ENCODE data around the gene QSER1.

Gene QSER1

GRCh38 chr11:32891657-32892354 is 805 bp upstream of the QSER1 start:
- intact Hi-C loops (cut with DNase I; ENCODE audit: low total_unique reads), result no loop called here
- no peak for TF ChIP-seq CTCF (IDR thresholded peaks at IDR 0.05)

GRCh38 chr11:32893093-32893342 is 407 bp downstream of the QSER1 start:
- Histone ChIP-seq H3K4me1 (peaks cover 0 to 19% (median 5%) of the 10 kb centered on the region in 4 donors), H3K27me3 (no peaks in the 10 kb centered on the region), H3K4me3 (peak overlapping the region; percentile 63 to 69), H3K9me3 (no peaks in the 10 kb centered on the region), H3K27ac (peak overlapping the region; percentile 80 to 83), H3K36me3 (no peaks in the 10 kb centered on the region)
- DNase-seq, result no peak
- TF ChIP-seq CTCF (IDR thresholded peaks at IDR 0.05), result no peak
- intact Hi-C loops (cut with DNase I; ENCODE audit: low total_unique reads), result no loop called here

More at GRCh38 chr11:32891657-32892354, 805 bp upstream of the QSER1 start:
- Histone ChIP-seq H3K36me3 (no peaks in the 10 kb centered on the region), H3K4me1 (peaks cover 0 to 19% (median 5%) of the 10 kb centered on the region in 4 donors), H3K4me3 (peak overlapping the region; percentile 63 to 69), H3K27ac (peak overlapping the region; percentile 80 to 83), H3K9me3 (no peaks in the 10 kb centered on the region), H3K27me3 (no peaks in the 10 kb centered on the region)
- no peak for DNase-seq

- TF ChIP-seq CTCF (IDR thresholded peaks at IDR 0.05), result peak in 1 of 2 experiments; percentile 34
- H3K9me3 ChIP-seq, result no peaks in the 10 kb centered on the region
- intact Hi-C loops (cut with DNase I; ENCODE audit: low total_unique reads), result no loop called here
- no peaks in the 10 kb centered on the region for H3K27me3 ChIP-seq
- peaks cover 0 to 19% (median 5%) of the 10 kb centered on the region in 4 donors for H3K4me1 ChIP-seq
- H3K36me3 ChIP-seq, result no peaks in the 10 kb centered on the region
- DNase-seq, result peak; percentile 22 to 71
- H3K27ac ChIP-seq, result peak overlapping the region; percentile 80 to 83
- H3K4me3 ChIP-seq, result peak overlapping the region; percentile 63 to 69
Measured at GRCh38 chr11:32893343-32894148, 935 bp downstream of the QSER1 start.

DNA sequence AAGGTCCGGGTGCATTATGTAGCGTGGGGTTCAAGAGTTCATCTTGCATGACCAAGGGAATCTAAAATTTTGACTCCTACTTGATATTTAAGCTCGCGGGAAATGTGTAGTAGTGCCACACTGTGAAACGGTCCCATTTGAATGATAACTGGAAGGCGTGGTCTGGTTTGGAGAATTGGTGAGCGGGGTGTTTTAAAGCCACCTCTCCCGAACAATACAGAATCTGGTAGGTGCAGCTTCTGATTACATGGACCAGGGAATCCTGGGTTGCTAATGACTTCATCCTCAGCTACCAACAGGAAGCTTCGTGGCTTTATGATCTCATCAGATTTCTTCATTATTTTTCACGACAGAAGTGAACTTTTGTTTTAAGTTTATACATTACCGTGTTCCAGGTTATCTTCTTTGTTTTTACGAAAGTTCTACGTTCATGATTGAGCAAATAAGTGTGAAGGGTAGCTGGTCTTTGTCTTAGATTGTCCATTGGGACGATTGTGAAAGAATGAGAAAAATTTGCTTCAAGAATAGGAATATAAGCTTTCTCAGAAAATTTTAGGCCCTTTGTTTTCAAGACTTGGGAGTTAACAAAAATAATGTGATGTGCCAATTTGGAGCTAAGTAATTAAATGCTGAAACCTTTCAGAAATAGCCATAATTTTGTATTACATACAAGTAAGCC is 1.7 kb downstream of the QSER1 start:
- no peaks in the 10 kb centered on the region for H3K36me3 ChIP-seq
- peaks cover 0 to 19% (median 5%) of the 10 kb centered on the region in 4 donors for H3K4me1 ChIP-seq
- intact Hi-C loops (cut with DNase I; ENCODE audit: low total_unique reads), result no loop called here
- no peaks in the 10 kb centered on the region for H3K27me3 ChIP-seq
- H3K9me3 ChIP-seq, result no peaks in the 10 kb centered on the region
- TF ChIP-seq CTCF (IDR thresholded peaks at IDR 0.05), result no peak
- H3K4me3 ChIP-seq, result peak overlapping the region; percentile 63 to 69
- DNase-seq, result no peak
- peak overlapping the region; percentile 80 to 83 for H3K27ac ChIP-seq

GRCh38 chr11:32894921-32895320 is 2.3 kb downstream of the QSER1 start:
- no peaks in the 10 kb centered on the region for H3K9me3 ChIP-seq
- TF ChIP-seq CTCF (IDR thresholded peaks at IDR 0.05), result no peak
- intact Hi-C loops (cut with DNase I; ENCODE audit: low total_unique reads), result no loop called here
- H3K27ac ChIP-seq, result no peak overlapping the region
- H3K4me1 ChIP-seq, result peaks cover 0 to 19% (median 5%) of the 10 kb centered on the region in 4 donors
- DNase-seq, result no peak
- H3K36me3 ChIP-seq, result no peaks in the 10 kb centered on the region
- no peaks in the 10 kb centered on the region for H3K27me3 ChIP-seq
- no peak overlapping the region for H3K4me3 ChIP-seq

All from tibial artery (tissue), 4 donors.